Right lobe of liver (tissue), 4 donors: ENCODE measurements around the gene SNAP25.

Source experiments
- POLR2A ChIP-seq: fragments of 450-650 bp; IDR thresholded peaks from one replicate; pipeline ENCODE4 v1.6.1; 2017; ENCODE audit warnings: antibody characterized with exemption, mild to moderate bottlenecking
- TF ChIP-seq, protein P1 (sequence below), 4 donors: fragments of 200-600 bp in 3 of 4; fragments of 450-650 bp in 1 of 4; IDR thresholded peaks; one replicate each; pipeline versions ENCODE4 v1.5.1 to v1.8.0; 2016 to 2022; ENCODE audit warnings: antibody characterized with exemption in 4 of 4, mild to moderate bottlenecking in 2 of 4
- donor health status: DM: no; HTN: no; CAD: no.
- donor health status: DM: no; HTN: no; CAD: no.
- donor health status: DM: no; HTN: yes; CAD: no.

DNA sequence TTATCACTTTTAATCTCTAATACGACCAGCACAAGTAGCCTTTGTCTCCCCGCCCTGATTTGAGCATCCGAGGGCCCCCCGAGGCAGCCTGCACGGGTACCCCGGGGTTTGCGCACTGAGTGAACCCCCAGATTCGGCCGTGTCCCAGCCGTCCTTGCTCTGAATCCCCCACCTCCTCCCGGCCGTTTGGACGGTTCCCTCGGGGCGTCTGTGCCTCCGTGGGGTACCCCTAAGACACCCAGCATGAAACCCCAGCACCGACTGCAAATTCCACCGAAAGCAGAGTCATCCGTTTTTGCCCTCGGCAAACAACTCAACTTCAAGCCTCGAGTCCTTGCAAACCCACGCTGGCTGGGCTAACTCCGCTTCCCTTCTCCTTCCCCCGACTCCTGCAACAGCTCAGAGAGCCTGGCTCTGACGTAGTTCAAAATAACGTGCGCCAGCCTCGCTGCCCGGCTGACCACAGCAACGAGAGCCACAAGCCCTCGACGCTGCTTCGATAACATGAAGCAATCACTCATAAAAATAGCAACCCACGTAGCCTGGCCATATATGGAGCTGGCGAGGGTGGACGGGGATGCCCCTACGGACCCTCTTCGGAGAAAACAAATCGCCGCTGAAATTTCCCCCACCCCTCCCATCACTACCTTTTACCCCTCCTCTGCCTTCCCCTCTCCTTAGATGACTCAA is 764 bp upstream of the SNAP25 start:
- TF ChIP-seq, protein P1, sequence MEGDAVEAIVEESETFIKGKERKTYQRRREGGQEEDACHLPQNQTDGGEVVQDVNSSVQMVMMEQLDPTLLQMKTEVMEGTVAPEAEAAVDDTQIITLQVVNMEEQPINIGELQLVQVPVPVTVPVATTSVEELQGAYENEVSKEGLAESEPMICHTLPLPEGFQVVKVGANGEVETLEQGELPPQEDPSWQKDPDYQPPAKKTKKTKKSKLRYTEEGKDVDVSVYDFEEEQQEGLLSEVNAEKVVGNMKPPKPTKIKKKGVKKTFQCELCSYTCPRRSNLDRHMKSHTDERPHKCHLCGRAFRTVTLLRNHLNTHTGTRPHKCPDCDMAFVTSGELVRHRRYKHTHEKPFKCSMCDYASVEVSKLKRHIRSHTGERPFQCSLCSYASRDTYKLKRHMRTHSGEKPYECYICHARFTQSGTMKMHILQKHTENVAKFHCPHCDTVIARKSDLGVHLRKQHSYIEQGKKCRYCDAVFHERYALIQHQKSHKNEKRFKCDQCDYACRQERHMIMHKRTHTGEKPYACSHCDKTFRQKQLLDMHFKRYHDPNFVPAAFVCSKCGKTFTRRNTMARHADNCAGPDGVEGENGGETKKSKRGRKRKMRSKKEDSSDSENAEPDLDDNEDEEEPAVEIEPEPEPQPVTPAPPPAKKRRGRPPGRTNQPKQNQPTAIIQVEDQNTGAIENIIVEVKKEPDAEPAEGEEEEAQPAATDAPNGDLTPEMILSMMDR (IDR thresholded peaks at IDR 0.05), result no peak
- TF ChIP-seq POLR2A, result no peak
